HCT116 (cell line): ENCODE data around the gene TRIM26. TPM values are rescaled to one million over a fixed set of nuclear protein-coding genes. Genes with fewer than 3 reads are reported as not detected.

Source experiments
- ATAC-seq: fragments of 200-7000 bp; cut with Tn5 transposase; 2 replicates; pipeline ENCODE4 v1.9.1; 2020; ENCODE audit warnings: mild to moderate bottlenecking, moderate library complexity
- BruUV-seq: library from RNA; stranded (reverse); fragments of 400-500 nt; replicated peaks from 2 replicates; lab custom pipeline; 2021; lab: Mats Ljungman, UMichigan
- CTCF ChIA-PET: fragments of 300-600 bp; sonication (Branson Sonifier 250); formaldehyde crosslinking; loops from one replicate; lab custom pipeline; 2021; ENCODE audit warnings: antibody characterized with exemption; lab: Charles Lee
- POLR2A ChIA-PET: fragments of 300-600, 350-600 bp; sonication (Branson Sonifier 250); formaldehyde crosslinking; loops from one replicate; lab custom pipeline; 2021; ENCODE audit warnings: antibody characterized with exemption; lab: Charles Lee
- RAD21 ChIA-PET, 2 experiments: fragments of 300-600 bp; sonication (Branson Sonifier 250); formaldehyde crosslinking; loops; one replicate each; lab custom pipeline; 2023; ENCODE audit warnings: low total read pairs in 2 of 2; ENCODE audit not compliant: uncharacterized antibody in 2 of 2, unreplicated experiment in 2 of 2, low non-redundant PET in 1 of 2; lab: Charles Lee
- DNase-seq: peaks from one replicate; pipeline ENCODE4 v3.0.0-alpha.2; 2010; ENCODE audit warnings: low read depth, low spot score
- H2AFZ ChIP-seq: fragments of 200-600 bp; shearing (Covaris generic), sonication (generic); 2 replicates; pipeline ENCODE4 v1.6.1; 2017; ENCODE audit warnings: low read depth, mixed run types, mixed read lengths, antibody characterized with exemption, low read length; ENCODE audit not compliant: poor library complexity, severe bottlenecking
- H3K27ac ChIP-seq: 2 replicates; pipeline ENCODE4 v1.5.1; 2012; ENCODE audit warnings: low read depth, low read length
- H3K27me3 ChIP-seq: fragments of 200-600 bp; sonication (generic); 2 replicates; pipeline ENCODE4 v1.6.1; 2016; ENCODE audit warnings: mixed run types, low read length, mixed read lengths; ENCODE audit not compliant: insufficient read depth
- H3K36me3 ChIP-seq, 2 experiments: fragments of 200-500 bp in 1 of 2; fragments of 200-600 bp in 1 of 2; sonication (Bioruptor generic) in 1 of 2; sonication (generic) in 1 of 2; 2 replicates each; pipeline versions ENCODE4 v1.5.1 to v1.6.1; 2014 to 2016; ENCODE audit warnings: low read length in 2 of 2, inconsistent platforms in 1 of 2, mixed read lengths in 1 of 2, mixed run types in 1 of 2; ENCODE audit not compliant: insufficient read depth in 2 of 2, control insufficient read depth in 1 of 2
- H3K4me1 ChIP-seq, 2 experiments: fragments of 200-600 bp in 1 of 2; sonication (generic) in 1 of 2; 2 replicates each; pipeline versions ENCODE4 v1.5.1 to v1.6.1; 2012 to 2017; ENCODE audit warnings: low read length in 2 of 2, inconsistent platforms in 1 of 2, mild to moderate bottlenecking in 1 of 2, mixed read lengths in 1 of 2, mixed run types in 1 of 2, moderate library complexity in 1 of 2; ENCODE audit not compliant: insufficient read depth in 2 of 2, control insufficient read depth in 1 of 2
- H3K4me2 ChIP-seq: fragments of 200-600 bp; sonication (generic); 2 replicates; pipeline ENCODE4 v1.6.1; 2017; ENCODE audit warnings: mixed run types, low read length, mixed read lengths
- H3K4me3 ChIP-seq, 2 experiments: fragments of 200-600 bp in 1 of 2; sonication (generic) in 1 of 2; replicated peaks in 1 of 2; 2 replicates each; pipeline ENCODE4 v1.5.1; 2011 to 2016; ENCODE audit warnings: low read length in 2 of 2, control low read depth in 1 of 2, low read depth in 1 of 2, mild to moderate bottlenecking in 1 of 2, mixed read lengths in 1 of 2, mixed run types in 1 of 2
- H3K79me2 ChIP-seq: fragments of 200-600 bp; sonication (generic); 2 replicates; pipeline ENCODE4 v1.6.1; 2017; ENCODE audit warnings: mild to moderate bottlenecking, mixed run types, low read length, moderate library complexity, mixed read lengths; ENCODE audit not compliant: insufficient read depth
- H3K9ac ChIP-seq: fragments of 200-600 bp; sonication (generic); 2 replicates; pipeline ENCODE4 v1.6.1; 2016; ENCODE audit warnings: low read length, mixed read lengths
- H3K9me2 ChIP-seq: fragments of 200-600 bp; sonication (generic), shearing (Covaris generic); 2 replicates; pipeline ENCODE4 v1.6.1; 2017; ENCODE audit warnings: mixed run types, mild to moderate bottlenecking, moderate library complexity; ENCODE audit not compliant: insufficient read depth
- H3K9me3 ChIP-seq, 2 experiments: fragments of 200-500 bp in 1 of 2; fragments of 200-600 bp in 1 of 2; sonication (Bioruptor generic) in 1 of 2; sonication (generic) in 1 of 2; 2 replicates each; pipeline ENCODE4 v1.6.1; 2014 to 2017; ENCODE audit warnings: low read length in 2 of 2, mixed read lengths in 2 of 2, inconsistent platforms in 1 of 2, low read depth in 1 of 2, mild to moderate bottlenecking in 1 of 2, mixed run types in 1 of 2, moderate library complexity in 1 of 2; ENCODE audit not compliant: control insufficient read depth in 1 of 2, insufficient read depth in 1 of 2
- H4K20me1 ChIP-seq: fragments of 200-600 bp; sonication (generic), shearing (Covaris generic); 2 replicates; pipeline ENCODE4 v1.6.1; 2017; ENCODE audit warnings: mixed run types, mild to moderate bottlenecking, moderate library complexity; ENCODE audit not compliant: insufficient read depth
- EGR1 ChIP-seq: IDR thresholded peaks from 2 replicates; pipeline ENCODE4 v1.6.1; 2012; ENCODE audit warnings: low read depth
- ELF1 ChIP-seq: IDR thresholded peaks from 2 replicates; pipeline ENCODE4 v1.6.1; 2012; ENCODE audit warnings: low read depth, borderline replicate concordance
- EZH2 ChIP-seq: fragments of 200-600 bp; sonication (generic); IDR thresholded peaks from 2 replicates; pipeline ENCODE4 v1.6.1; 2017; ENCODE audit warnings: antibody characterized with exemption, mixed run types
- FOSL1 ChIP-seq: IDR thresholded peaks from 2 replicates; pipeline ENCODE4 v1.6.1; 2012; ENCODE audit warnings: low read depth
- POLR2A ChIP-seq: IDR thresholded peaks from 2 replicates; pipeline ENCODE4 v1.7.0; 2011; ENCODE audit warnings: borderline replicate concordance; ENCODE audit not compliant: insufficient read depth, insufficient read length; ENCODE audit errors: extremely low read depth
- RAD21 ChIP-seq: IDR thresholded peaks from 2 replicates; pipeline ENCODE4 v1.6.1; 2012; ENCODE audit warnings: low read depth, mild to moderate bottlenecking
- SIN3A ChIP-seq: IDR thresholded peaks from 2 replicates; pipeline ENCODE4 v1.6.1; 2012; ENCODE audit warnings: low read depth
- SP1 ChIP-seq: IDR thresholded peaks from 2 replicates; pipeline ENCODE4 v1.6.1; 2012; ENCODE audit warnings: low read depth
- SRF ChIP-seq: IDR thresholded peaks from 2 replicates; pipeline ENCODE4 v1.6.1; 2012; ENCODE audit warnings: low read depth
- YY1 ChIP-seq: IDR thresholded peaks from 2 replicates; pipeline ENCODE4 v1.6.1; 2011; ENCODE audit warnings: low read length, low read depth, moderate library complexity, mild to moderate bottlenecking; ENCODE audit not compliant: insufficient replicate concordance; ENCODE audit errors: extremely low read depth
- ZFX ChIP-seq: fragments of 450-650 bp; IDR thresholded peaks from 2 replicates; pipeline ENCODE4 v1.6.1; 2017
- ZNF274 ChIP-seq: fragments of 200-500 bp; sonication (Bioruptor generic); IDR thresholded peaks from 2 replicates; pipeline ENCODE4 v1.6.1; 2014; ENCODE audit warnings: mild to moderate bottlenecking, low read depth, low read length, inconsistent platforms
- intact Hi-C: fragments of 100-400 bp; cut with micrococcal nuclease; formaldehyde crosslinking; loops from 2 replicates; pipeline ENCODE4 v1.10.0; 2022
- total RNA-seq: library from RNA; stranded (reverse); gene quantifications from one replicate; pipeline ENCODE4 v1.2.1, GENCODE V29; 2021; ENCODE audit not compliant: unreplicated experiment
- TF ChIP-seq, protein P1 (sequence below), 3 experiments: fragments of 200-600 bp in 1 of 3; sonication (generic) in 1 of 3; IDR thresholded peaks in 2 of 3; conservative IDR thresholded peaks in 1 of 3; 2 replicates each; pipeline ENCODE4 v1.5.1; 2012 to 2017; ENCODE audit warnings: low read depth in 2 of 3, low read length in 2 of 3, antibody characterized with exemption in 1 of 3, borderline replicate concordance in 1 of 3, control low read depth in 1 of 3, mild to moderate bottlenecking in 1 of 3, mixed read lengths in 1 of 3, mixed run types in 1 of 3, moderate library complexity in 1 of 3; ENCODE audit not compliant: insufficient read depth in 1 of 3

The TRIM26 gene
- total RNA-seq, 1 experiment from 2014 or later: 32.2 TPM

DNA sequence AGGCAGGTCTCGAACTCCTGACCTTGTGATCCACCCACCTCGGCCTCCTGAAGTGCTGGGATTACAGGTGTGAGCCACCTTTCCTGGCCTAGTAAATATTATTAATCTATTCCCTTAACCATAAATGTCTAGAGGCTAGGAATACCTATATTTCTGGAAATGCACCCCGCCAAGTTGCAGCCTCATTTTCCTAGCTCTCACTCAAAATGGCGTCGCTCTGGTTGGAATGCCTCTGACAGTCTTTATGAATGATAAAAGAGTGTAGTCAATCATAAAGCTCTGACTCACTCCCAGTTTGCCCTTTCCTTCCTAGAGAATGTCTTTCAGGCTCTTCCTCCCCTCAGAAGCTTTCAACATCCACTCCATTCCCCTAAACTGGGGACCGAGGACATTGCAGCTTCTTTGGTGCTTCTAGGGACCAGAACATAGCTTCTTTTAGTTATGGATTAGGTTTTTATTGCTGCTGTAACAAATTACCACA lies 14.1 kb upstream of the TRIM26 start:
- peaks cover 5 to 7% of the 10 kb centered on the region in 2 experiments; a peak in 1 of 4 replicates for H3K9me3 ChIP-seq
- H2AFZ ChIP-seq: no peak overlapping the region
- no peaks in the 10 kb centered on the region for H4K20me1 ChIP-seq
- TF ChIP-seq EZH2 (no peak), FOSL1 (no peak), SRF (no peak), RAD21 (no peak), EGR1 (no peak), ELF1 (no peak), ZFX (no peak), POLR2A (no peak), YY1 (no peak), SP1 (no peak), SIN3A (no peak), ZNF274 (no peak)
- TF ChIP-seq, protein P1, sequence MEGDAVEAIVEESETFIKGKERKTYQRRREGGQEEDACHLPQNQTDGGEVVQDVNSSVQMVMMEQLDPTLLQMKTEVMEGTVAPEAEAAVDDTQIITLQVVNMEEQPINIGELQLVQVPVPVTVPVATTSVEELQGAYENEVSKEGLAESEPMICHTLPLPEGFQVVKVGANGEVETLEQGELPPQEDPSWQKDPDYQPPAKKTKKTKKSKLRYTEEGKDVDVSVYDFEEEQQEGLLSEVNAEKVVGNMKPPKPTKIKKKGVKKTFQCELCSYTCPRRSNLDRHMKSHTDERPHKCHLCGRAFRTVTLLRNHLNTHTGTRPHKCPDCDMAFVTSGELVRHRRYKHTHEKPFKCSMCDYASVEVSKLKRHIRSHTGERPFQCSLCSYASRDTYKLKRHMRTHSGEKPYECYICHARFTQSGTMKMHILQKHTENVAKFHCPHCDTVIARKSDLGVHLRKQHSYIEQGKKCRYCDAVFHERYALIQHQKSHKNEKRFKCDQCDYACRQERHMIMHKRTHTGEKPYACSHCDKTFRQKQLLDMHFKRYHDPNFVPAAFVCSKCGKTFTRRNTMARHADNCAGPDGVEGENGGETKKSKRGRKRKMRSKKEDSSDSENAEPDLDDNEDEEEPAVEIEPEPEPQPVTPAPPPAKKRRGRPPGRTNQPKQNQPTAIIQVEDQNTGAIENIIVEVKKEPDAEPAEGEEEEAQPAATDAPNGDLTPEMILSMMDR (IDR thresholded peaks at IDR 0.05 in 2 of 3, conservative IDR thresholded peaks at IDR 0.05 in 1 of 3; ENCODE audit: borderline replicate concordance in 1 of 3, insufficient read depth in 1 of 3, low read depth in 2 of 3, low read length in 2 of 3): no peak
- RAD21 ChIA-PET: no interaction called here
- no peaks in the 10 kb centered on the region for H3K79me2 ChIP-seq
- no peaks in the 10 kb centered on the region for H3K36me3 ChIP-seq
- no peaks in the 10 kb centered on the region for H3K4me1 ChIP-seq
- CTCF ChIA-PET: interaction anchor here (0.8 to 2.6 kb wide), 3 partner anchors 8 to 11 kb away, joined by 3 to 17 read pairs (median 5); no protein-coding TSS in a partner anchor
- H3K4me2 ChIP-seq: no peak overlapping the region
- intact Hi-C loops: no loop called here
- no peak overlapping the region for H3K27ac ChIP-seq
- no peak for ATAC-seq
- H3K9ac ChIP-seq: no peak overlapping the region
- no peak for DNase-seq
- H3K27me3 ChIP-seq: no peaks in the 10 kb centered on the region
- BruUV-seq: no TSS peak
- no peaks in the 10 kb centered on the region for H3K9me2 ChIP-seq
- no peak overlapping the region for H3K4me3 ChIP-seq
- POLR2A ChIA-PET: no interaction called here
